ENCODE results near the gene SLC6A1. TPM values are rescaled to one million over a fixed set of nuclear protein-coding genes. Genes with fewer than 3 reads are reported as not detected.
A peak's percentile ranks its signal among the peaks of the same experiment; 100 is the strongest.
"Not testable (repeated sequence)": the region's sequence is repeated elsewhere in the genome, so short reads cannot be mapped to it uniquely, and the experiment has no call there.

Gene SLC6A1
- total RNA-seq, 1 donor from 2014 or later: 0.57 TPM

GRCh38 chr3:11037976-11038375 lies 45.4 kb downstream of the SLC6A1 start:
- DNase-seq (ENCODE audit: missing footprints) (no peak), ATAC-seq (no peak)
- intact Hi-C loops (cut with DNase I): no loop called here

- no peak for ATAC-seq
Measured at GRCh38 chr3:11045536-11045935, 53.0 kb downstream of the SLC6A1 start.

GRCh38 chr3:11047500-11047899 lies 55.0 kb downstream of the SLC6A1 start:
- DNase-seq (ENCODE audit: missing footprints): no peak
- intact Hi-C loops (cut with DNase I): no loop called here
- no peak for ATAC-seq

More at GRCh38 chr3:11045536-11045935, 53.0 kb downstream of the SLC6A1 start:
- intact Hi-C loops (cut with DNase I): no loop called here
- DNase-seq (ENCODE audit: missing footprints): no peak

- no peak for ATAC-seq
- intact Hi-C loops (cut with DNase I): no loop called here
- no peak for DNase-seq (ENCODE audit: missing footprints)
Measured at GRCh38 chr3:11050666-11051323, 58.2 kb downstream of the SLC6A1 start.

GRCh38 chr3:11053926-11054503 lies 61.5 kb downstream of the SLC6A1 start:
- DNase-seq (ENCODE audit: missing footprints) (no peak), ATAC-seq (no peak)
- intact Hi-C loops (cut with DNase I): no loop called here

GRCh38 chr3:11054739-11055438 lies 62.3 kb downstream of the SLC6A1 start:
- ATAC-seq (no peak), DNase-seq (ENCODE audit: missing footprints) (no peak)
- intact Hi-C loops (cut with DNase I): no loop called here

GRCh38 chr3:11055496-11055895 lies 62.9 kb downstream of the SLC6A1 start:
- no peak for DNase-seq (ENCODE audit: missing footprints)
- intact Hi-C loops (cut with DNase I): no loop called here
- no peak for ATAC-seq

GRCh38 chr3:11056531-11057050 lies 64.0 kb downstream of the SLC6A1 start:
- ATAC-seq (no peak), DNase-seq (ENCODE audit: missing footprints) (no peak)
- intact Hi-C loops (cut with DNase I): no loop called here

- no peak for DNase-seq (ENCODE audit: missing footprints)
- no peak for ATAC-seq
- intact Hi-C loops (cut with DNase I): no loop called here
Measured at GRCh38 chr3:11057655-11058054, 65.1 kb downstream of the SLC6A1 start.

- ATAC-seq: peak; percentile 88
- intact Hi-C loops (cut with DNase I): loop anchor here (1.0 kb wide), 2 partner anchors 114 to 301 kb away; no protein-coding TSS in a partner anchor
- no peak for DNase-seq (ENCODE audit: missing footprints)
Measured at GRCh38 chr3:11059090-11059798, 66.7 kb downstream of the SLC6A1 start.

GRCh38 chr3:11059799-11060115 lies 67.2 kb downstream of the SLC6A1 start:
- DNase-seq (ENCODE audit: missing footprints) (no peak), ATAC-seq (no peak)
- intact Hi-C loops (cut with DNase I): loop anchor here (1.0 to 5.0 kb wide), 4 partner anchors 114 to 301 kb away; no protein-coding TSS in a partner anchor

- peak; percentile 84 for DNase-seq (ENCODE audit: missing footprints)
- intact Hi-C loops (cut with DNase I): loop anchor here (1.0 to 5.0 kb wide), 2 partner anchors 146 to 272 kb away; no protein-coding TSS in a partner anchor
- peak; percentile 66 for ATAC-seq
Measured at GRCh38 chr3:11060500-11061251, 68.1 kb downstream of the SLC6A1 start.

- not testable (repeated sequence) for ATAC-seq; DNase-seq (ENCODE audit: missing footprints)
- intact Hi-C loops (cut with DNase I): loop anchor here (5.0 kb wide), 1 partner anchor 271 kb away; no protein-coding TSS in a partner anchor
Measured at GRCh38 chr3:11061268-11061871, 68.8 kb downstream of the SLC6A1 start.

GRCh38 chr3:11062704-11063103 lies 70.2 kb downstream of the SLC6A1 start:
- no peak for ATAC-seq
- DNase-seq (ENCODE audit: missing footprints): no peak
- intact Hi-C loops (cut with DNase I): loop anchor here (5.0 kb wide), 1 partner anchor 270 kb away; no protein-coding TSS in a partner anchor

GRCh38 chr3:11071096-11071755 lies 78.7 kb downstream of the SLC6A1 start:
- no peak for ATAC-seq
- intact Hi-C loops (cut with DNase I): no loop called here
- no peak for DNase-seq (ENCODE audit: missing footprints)

- ATAC-seq (no peak), DNase-seq (ENCODE audit: missing footprints) (no peak)
- intact Hi-C loops (cut with DNase I): no loop called here
Measured at GRCh38 chr3:11072631-11073030, 80.1 kb downstream of the SLC6A1 start.

GRCh38 chr3:11074011-11074410 lies 81.5 kb downstream of the SLC6A1 start:
- no peak for DNase-seq (ENCODE audit: missing footprints)
- no peak for ATAC-seq
- intact Hi-C loops (cut with DNase I): no loop called here

Measured in Right ventricle myocardium inferior (tissue), 1 donor.